HG02973 (cell line): ENCODE measurements around the gene STX8.
A peak's percentile ranks its signal among the peaks of the same experiment; 100 is the strongest.

Experiments
- ATAC-seq: cut with Tn5 transposase; IDR thresholded peaks from one replicate; pipeline ENCODE4 v1.9.1; 2021; ENCODE audit warnings: moderate library complexity; ENCODE audit not compliant: unreplicated experiment

Gene STX8

GRCh38 chr17:9446528-9446927 is 129.1 kb downstream of the STX8 start:
- no peak for ATAC-seq

GRCh38 chr17:9445424-9445823 is 130.2 kb downstream of the STX8 start:
- ATAC-seq, result no peak

- ATAC-seq, result no peak
These were observed 130.9 kb downstream of the STX8 start for GRCh38 chr17:9444687-9445086.

GRCh38 chr17:9443811-9444210 is 131.8 kb downstream of the STX8 start:
- ATAC-seq, result no peak

- no peak for ATAC-seq
These were observed 135.8 kb downstream of the STX8 start for GRCh38 chr17:9439851-9440250.

GRCh38 chr17:9436630-9437029 is 139.0 kb downstream of the STX8 start:
- ATAC-seq, result no peak

- no peak for ATAC-seq
These were observed 140.5 kb downstream of the STX8 start for GRCh38 chr17:9435165-9435564.

- no peak for ATAC-seq
These were observed 141.0 kb downstream of the STX8 start for GRCh38 chr17:9434642-9435057.

GRCh38 chr17:9432934-9433421 is 142.6 kb downstream of the STX8 start:
- ATAC-seq, result no peak

GRCh38 chr17:9432134-9432885 is 143.3 kb downstream of the STX8 start:
- ATAC-seq, result peak; percentile 70

GRCh38 chr17:9431620-9432019 is 144.0 kb downstream of the STX8 start:
- ATAC-seq, result no peak

- ATAC-seq, result no peak
These were observed 147.9 kb downstream of the STX8 start for GRCh38 chr17:9427465-9428315.

- no peak for ATAC-seq
These were observed 151.5 kb downstream of the STX8 start for GRCh38 chr17:9424071-9424640.

GRCh38 chr17:9421525-9421924 is 154.1 kb downstream of the STX8 start:
- no peak for ATAC-seq

GRCh38 chr17:9419932-9420453 is 155.6 kb downstream of the STX8 start:
- ATAC-seq, result no peak

GRCh38 chr17:9414471-9414870 is 161.1 kb downstream of the STX8 start:
- ATAC-seq, result peak; percentile 97

GRCh38 chr17:9410737-9411136 is 164.9 kb downstream of the STX8 start:
- no peak for ATAC-seq

- no peak for ATAC-seq
These were observed 165.3 kb downstream of the STX8 start for GRCh38 chr17:9410301-9410700.

GRCh38 chr17:9409878-9410277 is 165.7 kb downstream of the STX8 start:
- ATAC-seq, result no peak

GRCh38 chr17:9408868-9409829 is 166.5 kb downstream of the STX8 start:
- ATAC-seq, result no peak
